Superior temporal gyrus (tissue), 1 donor: ENCODE measurements around the gene USP7.
"Not testable (repeated sequence)": the region's sequence is repeated elsewhere in the genome, so short reads cannot be mapped to it uniquely, and the experiment has no call there.

Source experiments
- DNase-seq: peaks from one replicate; pipeline ENCODE4 v3.0.0-alpha.2; 2016; ENCODE audit errors: extremely low spot score

The USP7 gene

GRCh38 chr16:8843296-8843695, 120.4 kb downstream of the USP7 start:
- not testable (repeated sequence) for DNase-seq
